GM19452 (cell line): Measurements from ENCODE around the gene AGBL1.

Experiments used
- ATAC-seq: cut with Tn5 transposase; IDR thresholded peaks from one replicate; pipeline ENCODE4 v1.9.1; 2021; ENCODE audit not compliant: unreplicated experiment

AGBL1 gene

GRCh38 chr15:86623236-86623635, 543.6 kb downstream of the AGBL1 start:
- no peak for ATAC-seq

- ATAC-seq = no peak
Observed at GRCh38 chr15:86624261-86625036, 544.8 kb downstream of the AGBL1 start.

GRCh38 chr15:86629409-86630356, 550.0 kb downstream of the AGBL1 start:
- no peak for ATAC-seq

- no peak for ATAC-seq
Observed at GRCh38 chr15:86630946-86631345, 551.3 kb downstream of the AGBL1 start.

- ATAC-seq = no peak
Observed at GRCh38 chr15:86634146-86634545, 554.5 kb downstream of the AGBL1 start.

GRCh38 chr15:86634992-86635638, 555.4 kb downstream of the AGBL1 start:
- no peak for ATAC-seq

- no peak for ATAC-seq
Observed at GRCh38 chr15:86644339-86644738, 564.7 kb downstream of the AGBL1 start.

DNA sequence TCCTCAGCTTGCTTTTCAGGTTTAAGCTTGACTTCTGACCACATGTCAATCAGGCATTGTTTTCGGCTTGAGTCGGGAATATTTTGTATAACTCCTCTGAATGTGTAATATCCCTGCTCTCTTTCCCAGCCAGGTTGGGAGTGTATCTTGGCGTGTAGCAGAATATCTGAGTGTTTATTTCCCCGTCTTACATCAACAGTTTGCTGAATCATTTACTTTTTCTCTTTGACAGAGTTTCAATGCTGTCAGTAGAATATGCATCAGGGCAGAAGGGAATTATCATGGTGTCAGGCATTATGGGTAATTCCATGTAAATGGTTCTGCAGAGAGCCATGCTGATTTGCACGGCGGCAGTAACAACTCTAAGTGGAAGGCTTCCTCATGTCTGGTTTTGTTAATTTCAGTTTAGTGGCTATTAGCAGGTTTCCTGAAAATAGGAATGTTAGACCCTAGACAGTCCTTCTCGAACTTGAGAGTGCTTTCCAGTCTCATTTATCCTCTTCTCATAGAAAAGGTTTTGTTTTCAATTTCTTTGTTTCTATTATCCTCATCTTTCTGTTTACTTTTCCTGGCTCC, 566.3 kb downstream of the AGBL1 start:
- no peak for ATAC-seq

- no peak for ATAC-seq
Observed at GRCh38 chr15:86647810-86648440, 568.3 kb downstream of the AGBL1 start.

- ATAC-seq = no peak
Observed at GRCh38 chr15:86649277-86649676, 569.6 kb downstream of the AGBL1 start.

- no peak for ATAC-seq
Observed at GRCh38 chr15:86650094-86650493, 570.4 kb downstream of the AGBL1 start.

- ATAC-seq = no peak
Observed at GRCh38 chr15:86653344-86654197, 573.9 kb downstream of the AGBL1 start.

DNA sequence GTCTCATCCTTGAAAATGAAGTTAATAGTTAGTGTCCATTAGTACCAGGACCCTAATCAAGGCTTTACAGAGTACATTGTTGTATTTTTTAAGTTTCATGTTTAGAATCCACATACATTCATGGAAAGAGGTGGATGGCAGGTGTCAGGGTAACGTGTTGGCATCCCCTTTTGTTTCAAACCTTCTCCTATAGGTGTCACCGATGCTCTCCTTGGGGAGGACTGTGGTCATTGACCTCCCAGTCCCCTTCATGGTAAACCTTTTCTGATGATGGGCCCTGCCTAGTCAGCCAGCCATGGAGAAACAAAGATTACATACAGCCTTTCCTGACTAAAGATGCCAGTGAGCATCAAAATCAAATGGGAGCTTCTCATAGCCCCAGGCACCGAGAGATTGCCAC, 574.8 kb downstream of the AGBL1 start:
- no peak for ATAC-seq

DNA sequence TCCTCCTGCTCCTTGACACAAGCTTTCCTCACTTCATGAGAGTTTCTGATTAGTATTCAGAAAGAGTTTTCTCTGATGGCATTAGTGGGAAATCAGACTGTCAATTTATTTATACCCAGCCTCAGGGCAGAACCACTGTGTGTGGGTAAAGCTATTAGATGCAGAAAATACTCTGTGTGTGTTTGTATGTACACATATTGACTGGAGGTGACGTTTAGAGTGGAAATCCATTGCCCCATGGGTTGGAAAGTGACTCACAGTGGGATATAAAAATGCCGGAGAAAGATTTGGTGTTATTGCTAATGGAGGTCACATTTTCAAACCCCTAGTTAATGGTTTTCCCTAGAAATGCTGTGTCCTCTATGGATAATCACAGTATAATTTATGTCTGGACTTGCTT, 577.6 kb downstream of the AGBL1 start:
- ATAC-seq = no peak

DNA sequence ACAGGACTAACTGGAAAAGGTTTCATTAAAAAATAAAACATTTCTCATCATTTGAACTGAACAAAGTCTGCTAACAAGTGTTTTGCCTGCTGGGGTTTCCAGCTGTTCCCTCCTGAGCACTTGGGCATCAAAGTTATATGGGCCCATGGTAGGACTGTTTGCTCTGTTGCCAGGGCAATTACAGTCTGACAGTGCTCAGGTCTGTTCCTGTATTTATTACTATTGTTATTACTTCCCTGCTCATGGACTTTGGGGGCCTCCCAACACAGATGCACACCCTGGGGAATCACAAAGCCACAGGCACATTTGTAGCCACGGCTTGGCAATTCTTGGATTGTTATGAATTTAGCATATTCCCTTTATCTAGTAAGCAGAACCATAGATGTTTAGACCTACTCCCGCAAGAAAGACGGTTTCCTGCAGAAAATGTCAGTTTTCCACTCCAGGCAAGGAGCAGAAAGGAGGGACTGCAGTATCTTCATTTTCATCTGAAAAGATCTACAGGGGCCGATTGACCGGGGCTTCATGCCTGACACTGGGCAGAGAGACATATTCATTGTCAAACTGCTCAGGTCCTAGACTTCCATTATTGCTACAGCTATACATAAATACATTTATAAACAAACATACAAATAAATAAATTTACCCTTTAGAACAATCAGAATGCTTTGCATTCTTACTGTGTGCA, 580.2 kb downstream of the AGBL1 start:
- no peak for ATAC-seq

- no peak for ATAC-seq
Observed at GRCh38 chr15:86661580-86661979, 581.9 kb downstream of the AGBL1 start.

- no peak for ATAC-seq
Observed at GRCh38 chr15:86663304-86663703, 583.6 kb downstream of the AGBL1 start.

- no peak for ATAC-seq
Observed at GRCh38 chr15:86663979-86664378, 584.3 kb downstream of the AGBL1 start.

DNA sequence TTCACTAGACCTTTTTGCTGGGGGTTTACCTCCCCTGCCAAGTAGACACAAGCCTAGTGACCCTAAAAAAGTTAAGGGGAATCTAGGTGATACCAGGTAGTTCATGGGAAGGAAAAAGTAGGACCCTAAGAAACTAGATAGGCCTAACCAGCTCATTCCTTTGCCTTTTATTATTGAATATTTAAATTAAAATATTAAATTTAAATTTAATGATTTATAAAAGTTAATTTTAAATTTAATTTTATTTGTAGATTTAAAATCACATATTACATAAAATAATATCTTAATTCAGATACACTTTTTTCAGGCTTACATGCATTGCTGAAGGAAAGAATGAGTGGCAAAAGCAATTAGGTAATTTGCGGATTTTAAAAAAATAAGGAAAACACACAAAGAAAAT, 584.9 kb downstream of the AGBL1 start:
- no peak for ATAC-seq
